HG03103 (cell line): Measurements from ENCODE around the gene KCNK10.

Experiments
- ATAC-seq: cut with Tn5 transposase; IDR thresholded peaks from one replicate; pipeline ENCODE4 v1.9.1; 2021; ENCODE audit warnings: low read depth; ENCODE audit not compliant: unreplicated experiment

KCNK10 gene

DNA sequence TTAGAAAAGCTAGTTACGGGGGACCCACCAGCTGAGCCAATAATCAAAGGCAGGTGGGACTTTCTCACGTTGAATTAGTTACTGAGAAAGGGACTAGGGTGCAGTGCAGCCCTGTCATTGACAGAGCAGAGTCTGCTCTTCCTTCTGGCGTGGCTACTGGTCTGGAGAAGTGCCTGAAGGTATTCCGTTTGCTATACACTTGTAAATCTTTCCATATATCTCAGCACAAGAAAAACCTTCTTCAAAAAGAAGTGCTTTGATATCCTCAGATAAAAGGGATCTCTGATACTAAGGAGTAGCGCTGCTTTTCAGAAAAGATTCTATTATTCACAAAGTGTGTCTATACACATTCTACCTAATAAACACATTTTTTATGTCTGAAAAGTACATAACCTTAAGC, 91.5 kb downstream of the KCNK10 start:
- no peak for ATAC-seq

- no peak for ATAC-seq
Measured at GRCh38 chr14:88229428-88229827, 93.6 kb downstream of the KCNK10 start.

DNA sequence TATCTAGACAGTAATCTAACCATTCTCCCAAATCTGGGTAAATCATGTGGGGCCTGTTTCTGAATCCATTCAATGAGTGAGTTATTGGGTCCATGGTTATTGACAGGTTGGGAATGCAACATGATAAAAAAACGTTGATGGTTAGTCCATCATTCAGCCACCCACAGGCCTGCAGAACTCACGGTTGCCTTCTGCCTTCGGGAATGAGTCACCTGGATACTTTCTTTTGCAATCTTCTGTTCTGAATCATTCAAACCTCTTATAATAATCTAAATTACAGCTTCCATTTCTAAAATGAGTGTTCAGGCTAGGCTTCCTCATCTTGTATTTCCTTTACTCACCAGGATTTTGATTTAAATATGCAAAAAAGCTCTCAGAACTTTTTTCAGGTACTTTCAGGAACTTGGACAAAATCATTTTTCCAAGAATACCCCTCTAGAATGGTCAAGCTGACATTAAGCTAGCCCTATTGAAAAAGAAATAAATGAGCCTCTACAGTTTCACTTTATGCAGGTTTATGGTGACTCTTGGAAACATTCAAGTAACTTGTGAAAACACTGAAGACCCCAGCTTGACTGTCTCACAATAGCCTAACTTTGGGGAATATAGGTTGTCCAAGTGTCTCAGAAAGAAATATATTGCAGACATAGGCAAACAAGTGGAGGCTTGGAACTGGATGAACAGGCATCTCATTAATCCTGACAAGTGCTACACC, 94.4 kb downstream of the KCNK10 start:
- ATAC-seq: no peak

DNA sequence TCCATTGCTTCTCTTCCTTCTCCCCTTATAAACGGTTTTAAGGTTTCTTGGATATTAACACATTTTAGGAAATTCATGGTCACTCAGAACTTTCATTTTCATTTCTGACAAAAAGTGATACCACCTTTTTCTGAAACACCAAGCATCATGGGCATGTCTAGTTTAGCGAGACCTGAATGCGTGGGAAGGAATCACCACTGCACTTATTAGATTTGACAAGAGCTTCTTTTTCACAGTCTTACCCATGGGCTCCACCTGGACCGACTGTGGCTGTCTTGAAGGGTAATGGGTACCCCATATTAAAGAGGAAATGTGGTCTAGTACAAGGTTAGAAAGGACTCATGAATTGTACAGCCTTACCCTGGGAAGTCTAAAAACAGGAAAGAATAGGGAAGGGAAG, 95.4 kb downstream of the KCNK10 start:
- no peak for ATAC-seq

GRCh38 chr14:88225721-88226120, 97.3 kb downstream of the KCNK10 start:
- no peak for ATAC-seq

GRCh38 chr14:88218119-88218915, 104.8 kb downstream of the KCNK10 start:
- no peak for ATAC-seq

DNA sequence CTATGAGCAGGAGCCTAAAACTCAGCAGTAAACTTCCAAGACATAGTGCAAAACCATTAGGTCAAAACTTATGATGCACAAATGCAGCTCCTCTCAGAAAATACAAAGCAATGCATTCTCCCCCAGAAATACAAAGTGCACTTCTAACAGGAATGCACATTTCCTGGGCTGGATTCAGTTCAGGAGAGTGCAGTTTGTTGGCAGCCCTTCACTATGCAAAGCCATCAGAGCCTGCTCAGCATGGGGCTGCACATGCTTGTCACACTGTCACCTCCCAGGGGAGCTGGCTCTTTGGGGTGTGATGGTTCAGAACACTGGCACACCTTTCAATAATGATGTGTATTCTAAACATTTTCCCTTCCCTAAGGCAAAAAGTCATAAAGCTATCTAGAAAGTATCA, 110.4 kb downstream of the KCNK10 start:
- no peak for ATAC-seq

- ATAC-seq: no peak
Measured at GRCh38 chr14:88210426-88210825, 112.6 kb downstream of the KCNK10 start.

DNA sequence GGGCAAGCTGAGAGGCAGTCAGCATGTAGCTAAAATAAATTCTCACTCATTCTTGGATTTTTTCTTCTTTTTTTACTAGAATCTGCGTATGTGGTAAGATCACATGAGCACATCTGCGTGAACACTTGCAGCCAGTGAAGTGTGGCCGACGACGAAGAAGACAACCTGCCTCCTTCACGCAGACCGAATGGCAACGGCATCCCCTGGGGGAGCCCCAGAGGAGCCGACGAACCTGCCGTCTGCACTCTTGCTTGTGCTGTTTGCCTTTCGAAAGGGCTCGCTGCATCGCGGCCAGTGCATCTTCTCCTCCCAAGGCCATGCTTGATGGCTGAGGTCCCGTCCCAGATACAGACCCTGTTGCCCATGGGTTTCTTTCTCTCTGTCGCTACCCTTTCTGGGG, 113.8 kb downstream of the KCNK10 start:
- ATAC-seq: no peak

DNA sequence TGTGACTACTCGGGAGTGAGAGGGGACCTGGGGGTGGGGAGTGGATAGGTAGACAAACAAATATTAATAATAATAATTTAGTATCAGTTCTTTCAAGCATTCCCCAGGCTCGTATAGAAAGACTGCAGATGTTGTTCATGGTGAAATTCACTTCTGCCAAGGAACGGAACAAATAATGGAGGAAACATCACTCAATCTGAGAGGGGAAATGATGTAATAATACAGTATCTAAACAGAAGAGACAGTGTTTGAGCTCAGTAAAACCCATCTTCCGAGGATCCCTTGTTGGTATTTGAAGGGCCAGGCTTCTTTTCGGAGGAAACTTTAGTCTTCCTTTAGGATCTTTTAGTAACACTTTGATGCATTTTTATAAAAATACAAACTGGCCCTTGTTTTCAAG, 114.2 kb downstream of the KCNK10 start:
- no peak for ATAC-seq

GRCh38 chr14:88204221-88204620, 118.8 kb downstream of the KCNK10 start:
- no peak for ATAC-seq

GRCh38 chr14:88203291-88203690, 119.8 kb downstream of the KCNK10 start:
- no peak for ATAC-seq

DNA sequence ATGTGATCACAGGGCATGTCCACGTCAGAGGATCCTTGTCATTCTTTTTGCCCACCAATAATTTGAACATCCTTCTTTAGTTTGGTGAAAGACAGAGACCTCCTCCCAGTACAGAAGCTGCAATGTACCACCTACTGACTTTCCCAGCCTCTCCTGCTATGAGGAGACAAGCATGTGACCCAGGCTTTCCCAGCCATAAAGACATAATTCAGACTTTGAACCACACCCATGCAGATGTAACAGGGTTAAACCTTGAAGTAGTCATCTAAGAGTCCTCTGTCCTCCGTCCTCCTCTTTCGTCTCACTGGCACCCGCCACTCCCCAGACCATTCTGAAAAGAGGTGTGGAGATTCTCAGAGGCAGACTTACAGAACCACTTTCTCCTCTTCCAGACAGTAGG, 120.8 kb downstream of the KCNK10 start:
- ATAC-seq: no peak

GRCh38 chr14:88201851-88202250, 121.2 kb downstream of the KCNK10 start:
- ATAC-seq: no peak

GRCh38 chr14:88199882-88200281, 123.2 kb downstream of the KCNK10 start:
- ATAC-seq: no peak

- ATAC-seq: no peak
Measured at GRCh38 chr14:88198446-88198845, 124.6 kb downstream of the KCNK10 start.

- ATAC-seq: no peak
Measured at GRCh38 chr14:88196925-88197324, 126.1 kb downstream of the KCNK10 start.

GRCh38 chr14:88196116-88196890, 126.8 kb downstream of the KCNK10 start:
- no peak for ATAC-seq

GRCh38 chr14:88195676-88196075, 127.4 kb downstream of the KCNK10 start:
- no peak for ATAC-seq

DNA sequence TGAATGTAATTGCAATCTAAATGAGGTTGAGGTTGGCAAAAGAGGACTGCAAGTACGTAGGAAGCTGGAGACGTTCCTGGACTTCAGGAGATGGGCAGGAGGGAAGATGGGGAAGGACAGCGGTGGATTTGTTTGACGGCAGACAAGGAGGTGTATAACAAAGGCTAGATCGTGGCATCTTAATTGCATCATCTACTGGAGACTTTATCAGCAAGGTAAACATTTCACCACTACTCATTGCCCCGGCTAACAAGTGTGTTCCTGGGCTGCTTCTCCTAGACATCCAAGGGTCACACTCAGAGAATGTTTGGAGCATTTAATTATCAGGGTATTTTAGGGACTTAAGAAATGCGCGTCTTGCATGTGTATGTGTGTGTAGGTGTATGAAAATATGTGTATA, 128.5 kb downstream of the KCNK10 start:
- no peak for ATAC-seq

- ATAC-seq: no peak
Measured at GRCh38 chr14:88191605-88192004, 131.5 kb downstream of the KCNK10 start.
